ENCODE results near the gene SKAP1.

- TF ChIP-seq CTCF (IDR thresholded peaks at IDR 0.05; ENCODE audit: low read depth, low read length) = no peak
- no peak for TF ChIP-seq EZH2phosphoT487 (IDR thresholded peaks at IDR 0.05; ENCODE audit: low read depth)
Observed at GRCh38 chr17:48100160-48100559, 329.9 kb downstream of the SKAP1 start.
